Limb (tissue), 2 donors: ENCODE results near the gene TTLL6.

Experiments
- DNase-seq, 2 donors: peaks; one replicate each; pipeline ENCODE4 v3.0.0-alpha.2; 2016; ENCODE audit errors: extremely low spot score in 2 of 2

Gene TTLL6

GRCh38 chr17:48738803-48739526 lies 78.1 kb downstream of the TTLL6 start:
- no peak for DNase-seq

- DNase-seq = no peak
Measured at GRCh38 chr17:48738424-48738802, 78.6 kb downstream of the TTLL6 start.

GRCh38 chr17:48737330-48738043 lies 79.5 kb downstream of the TTLL6 start:
- DNase-seq = no peak

- no peak for DNase-seq
Measured at GRCh38 chr17:48735062-48735351, 82.0 kb downstream of the TTLL6 start.

GRCh38 chr17:48734333-48735061 lies 82.5 kb downstream of the TTLL6 start:
- DNase-seq = no peak

- no peak for DNase-seq
Measured at GRCh38 chr17:48733632-48734328, 83.2 kb downstream of the TTLL6 start.

- no peak for DNase-seq
Measured at GRCh38 chr17:48732688-48733629, 84.1 kb downstream of the TTLL6 start.

- no peak for DNase-seq
Measured at GRCh38 chr17:48731355-48731754, 85.7 kb downstream of the TTLL6 start.

GRCh38 chr17:48730240-48730550 lies 86.8 kb downstream of the TTLL6 start:
- no peak for DNase-seq

GRCh38 chr17:48729335-48730239 lies 87.4 kb downstream of the TTLL6 start:
- DNase-seq = peak in 1 of 2 donors; percentile 49

- peak in 1 of 2 donors; percentile 80 for DNase-seq
Measured at GRCh38 chr17:48728232-48729231, 88.5 kb downstream of the TTLL6 start, which contains the start of gene HOXB13. HOXB13 (minus strand) TSS chr17:48728750; CDS start chr17:48728593, 157 bp downstream.

- DNase-seq = no peak
Measured at GRCh38 chr17:48727415-48728175, 89.4 kb downstream of the TTLL6 start.

GRCh38 chr17:48726916-48727286 lies 90.1 kb downstream of the TTLL6 start:
- no peak for DNase-seq

GRCh38 chr17:48726114-48726915 lies 90.7 kb downstream of the TTLL6 start:
- DNase-seq = no peak

GRCh38 chr17:48725288-48726064 lies 91.6 kb downstream of the TTLL6 start:
- DNase-seq = peak in 1 of 2 donors; percentile 38

- no peak for DNase-seq
Measured at GRCh38 chr17:48725004-48725287, 92.1 kb downstream of the TTLL6 start.
